ENCODE results near the gene STAT1. TPM values are rescaled to one million over a fixed set of nuclear protein-coding genes. Genes with fewer than 3 reads are reported as not detected.

The STAT1 gene
- total RNA-seq, 1 experiment from 2014 or later: 46.7 TPM

DNA sequence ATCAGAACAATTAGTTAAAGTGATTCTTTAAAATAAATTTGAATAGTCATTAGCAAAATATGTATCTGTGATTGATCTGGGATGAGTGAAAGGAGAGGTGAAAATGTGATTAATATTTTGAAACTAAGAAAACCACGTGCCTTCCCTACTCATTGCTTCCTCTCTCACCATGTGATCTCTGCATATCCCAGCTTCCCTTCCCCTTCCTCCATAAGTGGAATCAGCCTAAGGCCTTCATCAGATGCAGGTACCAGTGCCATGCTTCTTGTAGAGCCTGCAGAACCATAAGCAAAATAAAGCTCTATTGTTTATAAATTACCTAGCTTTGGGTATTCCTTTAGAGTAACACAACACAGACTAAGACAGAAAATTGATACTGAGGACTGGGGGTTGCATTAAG is 11.2 kb upstream of the STAT1 start:
- Histone ChIP-seq H3K36me3 (ENCODE audit: insufficient read depth, low read length) (no peaks in the 10 kb centered on the region), H2AFZ (ENCODE audit: low read length) (no peak overlapping the region), H3K27me3 (ENCODE audit: low read length) (no peaks in the 10 kb centered on the region), H3K9me3 (ENCODE audit: low read length) (no peaks in the 10 kb centered on the region), H3K9me2 (replicated peaks; ENCODE audit: insufficient read depth, low read length) (no peaks in the 10 kb centered on the region), H3K79me2 (ENCODE audit: low read length) (no peaks in the 10 kb centered on the region), H3K27ac (ENCODE audit: low read length) (no peak overlapping the region), H3K4me2 (ENCODE audit: low read depth, low read length, poor library complexity, severe bottlenecking) (no peak overlapping the region), H3K4me1 (ENCODE audit: low read length) (peaks cover 10% of the 10 kb centered on the region), H4K20me1 (ENCODE audit: insufficient read depth, low read depth, low read length) (no peaks in the 10 kb centered on the region), H3K9ac (ENCODE audit: low read length) (no peak overlapping the region), H3K4me3 (ENCODE audit: low read length) (no peak overlapping the region)
- no peak for DNase-seq

DNA sequence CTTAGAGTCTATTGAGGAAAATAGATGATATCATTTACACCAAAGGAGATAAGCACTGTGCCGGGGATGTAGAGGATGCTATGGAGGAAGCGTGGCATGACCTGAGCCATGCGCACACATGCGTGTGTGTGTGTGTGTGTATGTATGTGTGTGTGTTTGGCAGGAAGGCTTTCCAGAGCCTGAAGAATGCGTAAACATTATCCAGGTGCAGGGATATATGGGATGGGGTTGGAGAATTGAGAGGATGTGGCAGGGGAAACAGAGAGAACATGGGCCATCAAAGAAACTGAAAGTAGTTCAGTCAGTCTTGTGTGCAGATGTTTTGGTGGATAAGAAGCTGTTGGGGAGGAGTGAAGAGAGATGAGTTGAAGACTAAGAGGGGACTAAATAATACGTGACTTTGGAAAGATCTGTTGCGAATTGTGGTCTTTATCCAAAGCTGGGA is 9.3 kb upstream of the STAT1 start:
- H3K9me3 ChIP-seq (ENCODE audit: low read length): no peaks in the 10 kb centered on the region
- H3K4me3 ChIP-seq (ENCODE audit: low read length): no peak overlapping the region
- H4K20me1 ChIP-seq (ENCODE audit: insufficient read depth, low read depth, low read length): no peaks in the 10 kb centered on the region
- no peaks in the 10 kb centered on the region for H3K27me3 ChIP-seq (ENCODE audit: low read length)
- no peak overlapping the region for H2AFZ ChIP-seq (ENCODE audit: low read length)
- H3K79me2 ChIP-seq (ENCODE audit: low read length): no peaks in the 10 kb centered on the region
- no peaks in the 10 kb centered on the region for H3K9me2 ChIP-seq (replicated peaks; ENCODE audit: insufficient read depth, low read length)
- H3K4me2 ChIP-seq (ENCODE audit: low read depth, low read length, poor library complexity, severe bottlenecking): no peak overlapping the region
- H3K4me1 ChIP-seq (ENCODE audit: low read length): peaks cover 16% of the 10 kb centered on the region
- DNase-seq: no peak
- H3K9ac ChIP-seq (ENCODE audit: low read length): no peak overlapping the region
- no peak overlapping the region for H3K27ac ChIP-seq (ENCODE audit: low read length)
- H3K36me3 ChIP-seq (ENCODE audit: insufficient read depth, low read length): no peaks in the 10 kb centered on the region

DNA sequence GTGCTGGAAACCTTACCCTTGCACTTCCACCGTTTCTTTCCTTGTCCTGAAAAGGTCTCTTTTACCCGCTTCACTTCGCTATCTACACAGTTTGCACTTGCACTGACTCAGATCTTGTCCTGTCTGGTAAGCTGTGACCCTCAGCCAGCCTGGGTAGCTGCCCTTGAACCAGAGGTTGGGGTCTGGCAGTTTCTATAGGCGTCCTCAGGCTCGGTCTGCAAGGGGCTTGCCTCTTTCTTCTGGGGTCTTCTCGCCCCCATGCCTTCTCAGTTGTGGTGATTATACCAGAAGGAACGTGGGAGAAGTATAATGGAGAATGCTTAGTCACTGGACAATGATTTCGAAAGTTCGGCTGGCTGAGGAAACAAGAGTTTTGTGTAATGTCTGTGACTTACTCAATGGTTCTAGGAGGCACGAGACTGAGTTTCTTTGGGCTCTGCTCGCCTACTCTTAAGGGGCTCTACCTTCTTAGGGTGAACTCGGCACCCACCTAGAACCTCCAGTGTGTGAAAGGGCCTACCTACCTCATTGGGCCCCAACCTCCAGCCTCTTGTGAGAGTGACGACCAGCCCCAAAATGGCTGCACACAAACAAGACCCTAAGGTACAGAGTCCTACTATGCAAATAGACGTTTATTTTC is 6.9 kb upstream of the STAT1 start:
- Histone ChIP-seq H3K27me3 (ENCODE audit: low read length) (no peaks in the 10 kb centered on the region), H3K4me2 (ENCODE audit: low read depth, low read length, poor library complexity, severe bottlenecking) (peak overlapping the region; percentile 76), H3K4me1 (ENCODE audit: low read length) (peaks cover 16% of the 10 kb centered on the region), H4K20me1 (ENCODE audit: insufficient read depth, low read depth, low read length) (no peaks in the 10 kb centered on the region), H3K9me2 (replicated peaks; ENCODE audit: insufficient read depth, low read length) (no peaks in the 10 kb centered on the region), H3K27ac (ENCODE audit: low read length) (peak overlapping the region; percentile 29; the same call in 1 of the 2 replicates), H3K9ac (ENCODE audit: low read length) (peak overlapping the region; percentile 76), H3K36me3 (ENCODE audit: insufficient read depth, low read length) (no peaks in the 10 kb centered on the region), H3K79me2 (ENCODE audit: low read length) (no peaks in the 10 kb centered on the region), H3K4me3 (ENCODE audit: low read length) (peak overlapping the region; percentile 76), H3K9me3 (ENCODE audit: low read length) (no peaks in the 10 kb centered on the region), H2AFZ (ENCODE audit: low read length) (peak overlapping the region; percentile 69)
- DNase-seq: peak; percentile 53

- Histone ChIP-seq H4K20me1 (ENCODE audit: insufficient read depth, low read depth, low read length) (no peaks in the 10 kb centered on the region), H3K36me3 (ENCODE audit: insufficient read depth, low read length) (no peaks in the 10 kb centered on the region), H3K27me3 (ENCODE audit: low read length) (no peaks in the 10 kb centered on the region), H2AFZ (ENCODE audit: low read length) (peak overlapping the region; percentile 69), H3K9ac (ENCODE audit: low read length) (peak overlapping the region; percentile 76), H3K4me1 (ENCODE audit: low read length) (peaks cover 16% of the 10 kb centered on the region), H3K79me2 (ENCODE audit: low read length) (no peaks in the 10 kb centered on the region), H3K4me3 (ENCODE audit: low read length) (peak overlapping the region; percentile 76), H3K9me3 (ENCODE audit: low read length) (no peaks in the 10 kb centered on the region), H3K27ac (ENCODE audit: low read length) (peak overlapping the region; percentile 29; the same call in 1 of the 2 replicates), H3K4me2 (ENCODE audit: low read depth, low read length, poor library complexity, severe bottlenecking) (peak overlapping the region; percentile 76), H3K9me2 (replicated peaks; ENCODE audit: insufficient read depth, low read length) (no peaks in the 10 kb centered on the region)
- DNase-seq: peak; percentile 97
These were observed 6.3 kb upstream of the STAT1 start for GRCh38 chr2:191020221-191020741.

DNA sequence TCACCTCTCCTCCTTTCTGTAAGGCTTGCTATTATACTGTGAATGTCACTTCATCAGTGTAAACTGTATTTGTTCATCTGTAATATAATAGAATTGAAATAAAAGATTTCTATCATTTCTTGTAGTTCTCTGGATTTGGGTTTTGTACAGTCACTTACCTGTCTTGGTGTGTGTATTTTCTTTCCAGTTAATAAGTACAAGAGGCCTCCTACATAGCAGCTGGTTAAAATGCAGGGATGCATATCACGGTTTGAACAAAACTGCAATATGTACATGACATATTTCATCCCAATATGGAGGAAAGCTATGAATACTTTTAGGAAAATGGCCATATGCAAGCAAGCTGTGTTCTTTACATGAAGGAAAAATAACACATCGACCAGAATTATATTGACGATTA is 5.4 kb upstream of the STAT1 start:
- no peaks in the 10 kb centered on the region for H4K20me1 ChIP-seq (ENCODE audit: insufficient read depth, low read depth, low read length)
- no peaks in the 10 kb centered on the region for H3K36me3 ChIP-seq (ENCODE audit: insufficient read depth, low read length)
- H3K27me3 ChIP-seq (ENCODE audit: low read length): no peaks in the 10 kb centered on the region
- H3K4me1 ChIP-seq (ENCODE audit: low read length): peaks cover 22% of the 10 kb centered on the region
- DNase-seq: no peak
- H3K9me3 ChIP-seq (ENCODE audit: low read length): no peaks in the 10 kb centered on the region
- H3K4me3 ChIP-seq (ENCODE audit: low read length): peak overlapping the region; percentile 76
- H3K4me2 ChIP-seq (ENCODE audit: low read depth, low read length, poor library complexity, severe bottlenecking): peak overlapping the region; percentile 76
- H3K79me2 ChIP-seq (ENCODE audit: low read length): no peaks in the 10 kb centered on the region
- peak overlapping the region; percentile 70 for H2AFZ ChIP-seq (ENCODE audit: low read length)
- no peak overlapping the region for H3K27ac ChIP-seq (ENCODE audit: low read length)
- no peaks in the 10 kb centered on the region for H3K9me2 ChIP-seq (replicated peaks; ENCODE audit: insufficient read depth, low read length)
- H3K9ac ChIP-seq (ENCODE audit: low read length): peak overlapping the region; percentile 76

DNA sequence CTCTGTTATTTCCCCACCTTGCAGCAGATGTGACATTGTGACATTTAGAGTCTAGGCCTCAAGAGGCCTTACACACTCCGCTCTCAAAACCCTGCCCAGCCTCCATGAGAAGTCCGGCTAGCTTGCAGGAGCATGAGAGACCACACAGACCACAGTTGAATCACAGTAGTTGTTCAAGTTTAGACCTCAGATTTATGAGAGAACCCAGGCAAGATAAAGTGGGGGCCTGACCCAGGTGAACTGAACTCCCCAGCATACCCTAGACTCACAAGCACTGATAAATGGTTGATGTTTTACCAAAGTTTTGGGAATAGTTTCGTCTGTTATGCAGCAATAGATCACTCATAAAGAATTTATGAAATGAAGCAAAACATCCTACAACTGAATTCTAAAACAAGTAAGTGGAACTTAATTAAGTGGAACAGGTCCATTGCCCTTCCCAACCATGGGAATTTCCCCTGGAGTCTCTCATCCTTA is 4.7 kb upstream of the STAT1 start:
- Histone ChIP-seq H3K4me1 (ENCODE audit: low read length) (peaks cover 24% of the 10 kb centered on the region), H3K27me3 (ENCODE audit: low read length) (no peaks in the 10 kb centered on the region), H3K79me2 (ENCODE audit: low read length) (peaks cover 2% of the 10 kb centered on the region), H2AFZ (ENCODE audit: low read length) (no peak overlapping the region), H3K9ac (ENCODE audit: low read length) (no peak overlapping the region), H3K36me3 (ENCODE audit: insufficient read depth, low read length) (no peaks in the 10 kb centered on the region), H3K4me2 (ENCODE audit: low read depth, low read length, poor library complexity, severe bottlenecking) (no peak overlapping the region), H3K4me3 (ENCODE audit: low read length) (no peak overlapping the region), H3K9me3 (ENCODE audit: low read length) (no peaks in the 10 kb centered on the region), H4K20me1 (ENCODE audit: insufficient read depth, low read depth, low read length) (no peaks in the 10 kb centered on the region), H3K9me2 (replicated peaks; ENCODE audit: insufficient read depth, low read length) (no peaks in the 10 kb centered on the region), H3K27ac (ENCODE audit: low read length) (no peak overlapping the region)
- no peak for DNase-seq

DNA sequence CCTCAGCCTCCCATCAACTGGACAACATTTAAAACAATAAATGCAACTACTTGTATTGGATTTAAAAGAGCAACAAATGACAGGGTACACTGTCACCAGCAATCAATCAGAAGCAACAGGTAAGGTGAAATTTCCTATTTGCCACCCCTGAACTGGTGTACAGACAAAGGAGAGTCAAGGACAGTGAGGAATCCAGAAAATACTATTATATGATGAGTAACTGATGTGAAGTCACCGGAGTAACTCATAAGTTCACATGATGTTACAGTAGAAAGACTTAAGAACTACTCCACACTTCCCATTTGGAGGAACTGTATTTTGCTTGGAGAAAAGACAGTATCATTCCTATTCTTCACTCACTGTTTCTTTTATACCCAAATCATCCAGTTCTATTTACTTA is 4.1 kb upstream of the STAT1 start:
- no peaks in the 10 kb centered on the region for H3K9me3 ChIP-seq (ENCODE audit: low read length)
- peaks cover 28% of the 10 kb centered on the region for H3K4me1 ChIP-seq (ENCODE audit: low read length)
- no peak for DNase-seq
- peaks cover 8% of the 10 kb centered on the region for H3K79me2 ChIP-seq (ENCODE audit: low read length)
- no peaks in the 10 kb centered on the region for H4K20me1 ChIP-seq (ENCODE audit: insufficient read depth, low read depth, low read length)
- no peaks in the 10 kb centered on the region for H3K9me2 ChIP-seq (replicated peaks; ENCODE audit: insufficient read depth, low read length)
- H3K4me2 ChIP-seq (ENCODE audit: low read depth, low read length, poor library complexity, severe bottlenecking): no peak overlapping the region
- H3K27ac ChIP-seq (ENCODE audit: low read length): no peak overlapping the region
- H2AFZ ChIP-seq (ENCODE audit: low read length): no peak overlapping the region
- no peak overlapping the region for H3K4me3 ChIP-seq (ENCODE audit: low read length)
- no peaks in the 10 kb centered on the region for H3K36me3 ChIP-seq (ENCODE audit: insufficient read depth, low read length)
- H3K27me3 ChIP-seq (ENCODE audit: low read length): no peaks in the 10 kb centered on the region
- H3K9ac ChIP-seq (ENCODE audit: low read length): no peak overlapping the region

DNA sequence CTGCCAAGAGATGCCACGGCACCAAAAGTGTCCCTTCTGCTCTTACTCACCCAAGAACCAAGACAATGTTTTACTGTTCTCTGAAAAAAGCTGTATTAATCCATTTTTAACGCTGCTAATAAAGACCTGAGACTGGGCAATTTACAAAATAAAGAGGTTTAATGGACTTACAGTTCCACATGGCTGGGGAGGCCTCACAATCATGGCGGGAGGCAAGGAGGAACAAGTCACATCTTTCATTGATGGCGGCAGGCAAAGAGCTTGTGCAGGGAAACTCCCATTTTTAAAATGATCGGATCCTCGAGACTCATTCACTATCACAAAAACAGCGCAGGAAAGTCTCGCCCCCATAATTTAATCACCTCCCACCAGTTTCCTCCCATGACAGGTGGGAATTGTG is 1.9 kb upstream of the STAT1 start:
- Histone ChIP-seq H4K20me1 (ENCODE audit: insufficient read depth, low read depth, low read length) (no peaks in the 10 kb centered on the region), H3K27ac (ENCODE audit: low read length) (no peak overlapping the region), H3K9me3 (ENCODE audit: low read length) (no peaks in the 10 kb centered on the region), H3K36me3 (ENCODE audit: insufficient read depth, low read length) (peaks cover 4% of the 10 kb centered on the region; the same call in 1 of the 2 replicates), H3K4me1 (ENCODE audit: low read length) (peaks cover 29% of the 10 kb centered on the region), H3K4me2 (ENCODE audit: low read depth, low read length, poor library complexity, severe bottlenecking) (no peak overlapping the region), H3K4me3 (ENCODE audit: low read length) (no peak overlapping the region), H2AFZ (ENCODE audit: low read length) (no peak overlapping the region), H3K9me2 (replicated peaks; ENCODE audit: insufficient read depth, low read length) (no peaks in the 10 kb centered on the region), H3K27me3 (ENCODE audit: low read length) (no peaks in the 10 kb centered on the region), H3K9ac (ENCODE audit: low read length) (no peak overlapping the region), H3K79me2 (ENCODE audit: low read length) (peaks cover 29% of the 10 kb centered on the region)
- no peak for DNase-seq
